ENCODE measurements around the gene MOGAT2. TPM values are rescaled to one million over a fixed set of nuclear protein-coding genes. Genes with fewer than 3 reads are reported as not detected.
"Not testable (repeated sequence)": the region's sequence is repeated elsewhere in the genome, so short reads cannot be mapped to it uniquely, and the experiment has no call there.

Gene MOGAT2
- total RNA-seq = not detected

DNA sequence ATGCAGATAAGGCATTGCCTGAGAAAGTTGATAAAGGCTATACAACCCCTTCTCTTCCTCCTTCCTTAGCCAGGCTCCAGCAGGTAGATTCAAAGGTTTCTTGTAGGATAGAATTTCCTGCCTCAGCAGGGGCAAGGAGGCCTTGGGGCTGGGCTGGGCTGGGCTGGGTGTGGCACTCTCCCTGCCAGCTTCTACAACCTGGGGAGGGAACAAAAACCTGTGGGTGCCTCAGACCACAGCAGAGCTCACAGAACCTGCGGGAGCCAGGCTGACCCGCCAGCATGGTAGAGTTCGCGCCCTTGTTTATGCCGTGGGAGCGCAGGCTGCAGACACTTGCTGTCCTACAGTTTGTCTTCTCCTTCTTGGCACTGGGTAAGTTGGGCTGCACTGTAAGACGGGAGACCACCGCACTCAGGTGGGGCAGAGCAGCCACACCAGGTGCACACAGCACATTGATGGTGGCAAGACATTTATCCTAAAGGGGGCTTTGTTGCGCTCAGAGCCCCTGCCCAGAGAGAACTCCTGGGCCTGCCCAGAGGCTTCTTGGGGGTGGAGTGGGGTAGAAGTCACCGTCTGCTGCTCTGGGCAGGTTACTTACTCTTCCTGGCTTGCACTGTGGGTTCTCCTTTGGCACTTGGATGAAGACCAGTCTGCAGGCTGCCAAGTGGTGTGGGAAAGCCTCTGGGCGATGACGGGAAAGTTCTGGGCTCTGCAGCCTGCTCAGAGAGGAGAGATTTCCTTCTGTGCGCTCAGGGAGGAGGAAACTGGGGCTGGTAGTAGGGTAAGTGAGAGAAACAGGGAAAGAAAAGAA lies at the start of gene MOGAT2:
TSS of gene MOGAT2 (plus strand) at position 231 of the 811 bp plus-strand sequence. CDS start at position 282, 51 bp downstream.
- Mint-ChIP-seq H3K4me3 (no peak within 1 kb of the TSS), H3K36me3 (ENCODE audit: low read depth) (no peaks in the 10 kb centered on the region), H3K4me1 (no peaks in the 10 kb centered on the region), H3K9me3 (no peaks in the 10 kb centered on the region), H3K27ac (no peak within 1 kb of the TSS), H3K27me3 (peaks cover 6% of the 10 kb centered on the region)
- ChIA-PET POLR2A (no interaction called here), CTCF (interaction anchor here (0.6 kb wide), 1 partner anchor 576 kb away, joined by 3 read pairs; no protein-coding TSS in a partner anchor)
- DNase-seq = no peak

DNA sequence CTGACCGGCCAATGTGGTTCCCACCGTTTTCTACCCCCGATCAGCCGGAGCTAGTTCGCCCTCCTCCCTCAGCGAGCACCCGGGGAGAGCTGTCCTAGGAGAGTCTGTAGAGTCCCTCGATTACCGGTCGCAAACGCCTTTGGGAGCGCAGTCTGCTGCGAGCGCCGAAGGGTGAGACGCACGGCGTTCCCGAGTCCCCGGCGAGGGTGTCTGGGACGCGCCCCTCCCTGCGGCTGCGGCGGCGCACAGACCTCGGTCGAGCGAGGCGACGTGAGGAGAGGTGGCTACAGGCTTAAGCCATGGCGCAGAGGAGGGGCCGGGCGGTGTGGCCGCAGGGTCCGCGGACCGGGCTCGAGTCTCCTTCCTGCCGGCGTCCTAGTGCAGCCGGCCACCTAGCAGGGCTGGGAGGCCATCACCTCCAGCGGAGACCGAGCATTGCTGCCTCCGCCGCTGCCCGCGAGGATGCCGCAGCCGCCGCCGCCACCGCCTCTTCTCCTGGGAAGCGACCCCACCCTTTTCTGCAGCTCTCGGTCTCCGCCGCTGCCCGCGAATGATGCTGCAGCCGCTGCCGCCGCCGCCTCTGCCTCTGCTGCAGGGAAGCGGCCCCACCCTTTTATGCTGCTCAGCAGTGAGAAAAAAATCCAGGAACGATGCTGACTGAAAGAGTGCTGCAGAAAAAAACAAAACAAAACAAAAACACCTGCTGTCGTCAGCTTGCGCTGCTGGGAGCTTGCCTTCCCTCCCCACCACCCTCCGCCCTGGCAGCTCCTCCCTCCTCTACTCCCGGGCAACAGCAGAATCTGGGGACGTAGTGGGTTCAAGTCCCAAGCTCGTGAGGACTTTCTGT lies 49.0 kb upstream of the MOGAT2 start, which contains the start of gene MAP6:
TSS of gene MAP6 (minus strand) at position 588 of the 847 bp plus-strand sequence. CDS start 669 bp downstream, outside the sequence.
- Mint-ChIP-seq H3K36me3 (ENCODE audit: low read depth) (no peaks in the 10 kb centered on the region), H3K27me3 (peaks cover 70% of the 10 kb centered on the region)
- CTCF ChIA-PET = interaction anchor here (0.5 to 0.7 kb wide), 3 partner anchors 143 to 557 kb away, joined by 3 to 4 read pairs (median 3); partner anchors contain the start of gene GDPD5

DNA sequence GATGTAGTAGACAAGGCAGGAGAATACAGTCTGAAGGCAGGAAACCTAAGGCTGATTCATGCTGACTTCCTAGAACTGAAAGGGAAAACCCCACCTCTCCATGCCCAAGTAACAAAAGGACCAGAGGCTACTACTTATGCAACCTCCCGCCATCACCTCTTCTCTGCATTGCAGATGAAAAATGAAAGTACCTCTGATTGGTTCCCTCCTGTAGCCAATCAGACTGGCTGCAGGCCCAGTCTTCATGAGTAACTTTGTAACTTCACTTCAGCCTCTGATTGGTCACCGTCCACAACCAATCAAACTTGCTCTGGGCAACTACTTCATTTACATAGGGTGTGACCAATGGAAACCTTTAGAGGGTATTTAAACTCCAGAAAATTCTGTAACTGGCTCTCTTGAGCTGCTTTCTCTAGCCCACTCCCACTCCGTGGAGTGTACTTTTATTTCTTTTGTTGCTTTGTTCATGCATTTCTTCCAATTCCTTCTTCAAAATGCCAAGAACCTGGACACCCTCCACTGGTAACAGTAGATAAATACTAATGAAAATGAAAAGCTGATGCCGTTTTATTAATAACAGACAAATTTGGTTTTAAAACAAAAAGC lies 43.6 kb upstream of the MOGAT2 start:
- no peak overlapping the region for H3K27ac Mint-ChIP-seq

More for the DNA sequence above, 49.0 kb upstream of the MOGAT2 start, which contains the start of gene MAP6:
- no peak within 1 kb of the TSS for H3K27ac Mint-ChIP-seq
- peaks cover 21% of the 10 kb centered on the region for H3K4me1 Mint-ChIP-seq
- DNase-seq = peak; percentile 46
- peak within 1 kb of the TSS; percentile 71 for H3K4me3 Mint-ChIP-seq
- peaks cover 3% of the 10 kb centered on the region for H3K9me3 Mint-ChIP-seq
- POLR2A ChIA-PET = no interaction called here

GRCh38 chr11:75677275-75677674 lies 40.4 kb upstream of the MOGAT2 start:
- Mint-ChIP-seq H3K27ac (no peak overlapping the region), H3K4me1 (peaks cover 21% of the 10 kb centered on the region), H3K9me3 (peaks cover 7% of the 10 kb centered on the region), H3K27me3 (peaks cover 36% of the 10 kb centered on the region), H3K4me3 (no peak overlapping the region), H3K36me3 (ENCODE audit: low read depth) (no peaks in the 10 kb centered on the region)
- no peak for DNase-seq
- CTCF ChIA-PET = interaction anchor here (1.3 kb wide), 1 partner anchor 29 kb away, joined by 7 read pairs; no protein-coding TSS in a partner anchor
- POLR2A ChIA-PET = no interaction called here

More for the DNA sequence above, 43.6 kb upstream of the MOGAT2 start:
- Mint-ChIP-seq H3K4me1 (peaks cover 27% of the 10 kb centered on the region), H3K4me3 (no peak overlapping the region), H3K27me3 (peaks cover 53% of the 10 kb centered on the region), H3K36me3 (ENCODE audit: low read depth) (no peaks in the 10 kb centered on the region), H3K9me3 (peaks cover 9% of the 10 kb centered on the region)
- DNase-seq = peak; percentile 22
- ChIA-PET POLR2A (no interaction called here), CTCF (no interaction called here)

GRCh38 chr11:75677909-75678308 lies 39.7 kb upstream of the MOGAT2 start:
- ChIA-PET POLR2A (no interaction called here), CTCF (interaction anchor here (1.3 kb wide), 1 partner anchor 29 kb away, joined by 7 read pairs; no protein-coding TSS in a partner anchor)
- Mint-ChIP-seq H3K4me3 (no peak overlapping the region), H3K36me3 (ENCODE audit: low read depth) (no peaks in the 10 kb centered on the region), H3K4me1 (peaks cover 21% of the 10 kb centered on the region), H3K27me3 (peaks cover 38% of the 10 kb centered on the region), H3K9me3 (peaks cover 5% of the 10 kb centered on the region), H3K27ac (no peak overlapping the region)
- DNase-seq = no peak

GRCh38 chr11:75678620-75679259 lies 38.9 kb upstream of the MOGAT2 start:
- ChIA-PET CTCF (interaction anchor here (1.1 to 1.3 kb wide), 2 partner anchors 14 to 28 kb away, joined by 4 to 7 read pairs; no protein-coding TSS in a partner anchor), POLR2A (no interaction called here)
- Mint-ChIP-seq H3K4me1 (peaks cover 18% of the 10 kb centered on the region), H3K27ac (no peak overlapping the region), H3K27me3 (peaks cover 47% of the 10 kb centered on the region), H3K9me3 (peaks cover 5% of the 10 kb centered on the region), H3K4me3 (no peak overlapping the region), H3K36me3 (ENCODE audit: low read depth) (no peaks in the 10 kb centered on the region)
- DNase-seq = no peak

- Mint-ChIP-seq H3K4me1 (peaks cover 11% of the 10 kb centered on the region), H3K27me3 (peaks cover 51% of the 10 kb centered on the region), H3K27ac (no peak overlapping the region), H3K4me3 (no peak overlapping the region), H3K9me3 (peaks cover 5% of the 10 kb centered on the region), H3K36me3 (ENCODE audit: low read depth) (no peaks in the 10 kb centered on the region)
- DNase-seq = no peak
- ChIA-PET CTCF (interaction anchor here (1.1 kb wide), 1 partner anchor 13 kb away, joined by 4 read pairs; no protein-coding TSS in a partner anchor), POLR2A (no interaction called here)
These were observed 38.1 kb upstream of the MOGAT2 start for GRCh38 chr11:75679566-75679965.

DNA sequence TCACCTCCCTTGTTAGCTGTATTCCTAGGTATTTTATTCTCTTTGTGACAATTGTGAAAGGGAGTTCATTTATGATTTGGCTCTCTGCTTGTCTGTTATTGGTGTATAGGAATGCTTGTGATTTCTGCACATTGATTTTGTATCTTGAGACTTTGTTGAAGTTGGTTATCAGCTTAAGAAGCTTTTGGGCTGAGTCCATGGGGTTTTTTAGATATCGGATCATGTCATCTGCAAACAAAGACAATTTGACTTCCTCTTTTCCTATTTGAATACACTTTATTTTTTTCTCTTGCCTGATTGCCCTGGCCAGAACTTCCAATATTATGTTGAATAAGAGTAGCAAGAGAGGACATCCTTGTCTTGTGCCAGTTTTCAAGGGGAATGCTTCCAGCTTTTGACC lies 33.8 kb upstream of the MOGAT2 start:
- H3K4me1 Mint-ChIP-seq; H3K27ac Mint-ChIP-seq; DNase-seq; H3K36me3 Mint-ChIP-seq (ENCODE audit: low read depth); H3K4me3 Mint-ChIP-seq; POLR2A ChIA-PET: not testable (repeated sequence)
- CTCF ChIA-PET = interaction anchor here (0.6 kb wide), 1 partner anchor 155 kb away, joined by 3 read pairs; no protein-coding TSS in a partner anchor
- Mint-ChIP-seq H3K27me3 (peaks cover 61% of the 10 kb centered on the region), H3K9me3 (peaks cover 18% of the 10 kb centered on the region)

- Mint-ChIP-seq H3K9me3 (peaks cover 13% of the 10 kb centered on the region), H3K36me3 (ENCODE audit: low read depth) (peaks cover 5% of the 10 kb centered on the region), H3K4me1 (peaks cover 9% of the 10 kb centered on the region), H3K27ac (no peak overlapping the region), H3K27me3 (peaks cover 48% of the 10 kb centered on the region), H3K4me3 (no peak overlapping the region)
- POLR2A ChIA-PET = no interaction called here
- CTCF ChIA-PET = interaction anchor here (0.6 kb wide), 1 partner anchor 71 kb away, joined by 3 read pairs; no protein-coding TSS in a partner anchor
- DNase-seq = no peak
These were observed 27.6 kb upstream of the MOGAT2 start for GRCh38 chr11:75689863-75690609.

DNA sequence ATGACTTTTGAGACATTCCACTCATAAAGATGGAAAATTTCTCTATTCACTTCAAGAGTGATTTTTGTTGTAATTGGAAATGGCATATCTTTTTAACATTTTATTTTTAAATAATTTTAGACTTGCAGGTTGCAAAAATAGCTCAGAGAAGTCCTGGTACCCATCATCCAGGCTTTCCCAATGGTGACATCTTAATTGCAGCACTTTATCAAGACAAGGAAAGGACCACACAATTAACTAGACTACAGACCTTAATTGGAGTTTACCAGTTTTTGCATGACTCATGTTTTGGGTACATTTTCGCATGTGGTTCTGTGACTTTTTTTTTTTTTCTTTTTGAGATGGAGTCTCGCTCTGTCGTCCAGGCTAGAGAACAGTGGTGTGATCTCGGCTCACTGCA lies 25.8 kb upstream of the MOGAT2 start:
- POLR2A ChIA-PET = no interaction called here
- peaks cover 44% of the 10 kb centered on the region for H3K27me3 Mint-ChIP-seq
- no peak overlapping the region for H3K4me3 Mint-ChIP-seq
- no peak for DNase-seq
- no peaks in the 10 kb centered on the region for H3K36me3 Mint-ChIP-seq (ENCODE audit: low read depth)
- H3K27ac Mint-ChIP-seq = no peak overlapping the region
- peaks cover under 1% of the 10 kb centered on the region for H3K9me3 Mint-ChIP-seq
- peaks cover 9% of the 10 kb centered on the region for H3K4me1 Mint-ChIP-seq
- CTCF ChIA-PET = interaction anchor here (0.7 kb wide), 1 partner anchor 108 kb away, joined by 4 read pairs; no protein-coding TSS in a partner anchor

GRCh38 chr11:75697906-75698581 lies 19.6 kb upstream of the MOGAT2 start:
- POLR2A ChIA-PET = no interaction called here
- peaks cover 35% of the 10 kb centered on the region for H3K27me3 Mint-ChIP-seq
- no peak overlapping the region for H3K27ac Mint-ChIP-seq

More at GRCh38 chr11:75697906-75698581, 19.6 kb upstream of the MOGAT2 start:
- Mint-ChIP-seq H3K4me1 (no peaks in the 10 kb centered on the region), H3K36me3 (ENCODE audit: low read depth) (no peaks in the 10 kb centered on the region), H3K9me3 (no peaks in the 10 kb centered on the region), H3K4me3 (no peak overlapping the region)
- DNase-seq = no peak
- CTCF ChIA-PET = interaction anchor here (0.6 kb wide), 1 partner anchor 9 kb away, joined by 3 read pairs; no protein-coding TSS in a partner anchor

Measured in activated CD4-positive, alpha-beta T cell treated with anti-CD3 and anti-CD28 coated beads, Interleukin-2, amount 10 ng/mL, durations not matched to agents 7 days and 5 days (primary cell).